Measurements from ENCODE around the gene CELSR3.

The CELSR3 gene, protein sequence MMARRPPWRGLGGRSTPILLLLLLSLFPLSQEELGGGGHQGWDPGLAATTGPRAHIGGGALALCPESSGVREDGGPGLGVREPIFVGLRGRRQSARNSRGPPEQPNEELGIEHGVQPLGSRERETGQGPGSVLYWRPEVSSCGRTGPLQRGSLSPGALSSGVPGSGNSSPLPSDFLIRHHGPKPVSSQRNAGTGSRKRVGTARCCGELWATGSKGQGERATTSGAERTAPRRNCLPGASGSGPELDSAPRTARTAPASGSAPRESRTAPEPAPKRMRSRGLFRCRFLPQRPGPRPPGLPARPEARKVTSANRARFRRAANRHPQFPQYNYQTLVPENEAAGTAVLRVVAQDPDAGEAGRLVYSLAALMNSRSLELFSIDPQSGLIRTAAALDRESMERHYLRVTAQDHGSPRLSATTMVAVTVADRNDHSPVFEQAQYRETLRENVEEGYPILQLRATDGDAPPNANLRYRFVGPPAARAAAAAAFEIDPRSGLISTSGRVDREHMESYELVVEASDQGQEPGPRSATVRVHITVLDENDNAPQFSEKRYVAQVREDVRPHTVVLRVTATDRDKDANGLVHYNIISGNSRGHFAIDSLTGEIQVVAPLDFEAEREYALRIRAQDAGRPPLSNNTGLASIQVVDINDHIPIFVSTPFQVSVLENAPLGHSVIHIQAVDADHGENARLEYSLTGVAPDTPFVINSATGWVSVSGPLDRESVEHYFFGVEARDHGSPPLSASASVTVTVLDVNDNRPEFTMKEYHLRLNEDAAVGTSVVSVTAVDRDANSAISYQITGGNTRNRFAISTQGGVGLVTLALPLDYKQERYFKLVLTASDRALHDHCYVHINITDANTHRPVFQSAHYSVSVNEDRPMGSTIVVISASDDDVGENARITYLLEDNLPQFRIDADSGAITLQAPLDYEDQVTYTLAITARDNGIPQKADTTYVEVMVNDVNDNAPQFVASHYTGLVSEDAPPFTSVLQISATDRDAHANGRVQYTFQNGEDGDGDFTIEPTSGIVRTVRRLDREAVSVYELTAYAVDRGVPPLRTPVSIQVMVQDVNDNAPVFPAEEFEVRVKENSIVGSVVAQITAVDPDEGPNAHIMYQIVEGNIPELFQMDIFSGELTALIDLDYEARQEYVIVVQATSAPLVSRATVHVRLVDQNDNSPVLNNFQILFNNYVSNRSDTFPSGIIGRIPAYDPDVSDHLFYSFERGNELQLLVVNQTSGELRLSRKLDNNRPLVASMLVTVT (N-terminal part only)

DNA sequence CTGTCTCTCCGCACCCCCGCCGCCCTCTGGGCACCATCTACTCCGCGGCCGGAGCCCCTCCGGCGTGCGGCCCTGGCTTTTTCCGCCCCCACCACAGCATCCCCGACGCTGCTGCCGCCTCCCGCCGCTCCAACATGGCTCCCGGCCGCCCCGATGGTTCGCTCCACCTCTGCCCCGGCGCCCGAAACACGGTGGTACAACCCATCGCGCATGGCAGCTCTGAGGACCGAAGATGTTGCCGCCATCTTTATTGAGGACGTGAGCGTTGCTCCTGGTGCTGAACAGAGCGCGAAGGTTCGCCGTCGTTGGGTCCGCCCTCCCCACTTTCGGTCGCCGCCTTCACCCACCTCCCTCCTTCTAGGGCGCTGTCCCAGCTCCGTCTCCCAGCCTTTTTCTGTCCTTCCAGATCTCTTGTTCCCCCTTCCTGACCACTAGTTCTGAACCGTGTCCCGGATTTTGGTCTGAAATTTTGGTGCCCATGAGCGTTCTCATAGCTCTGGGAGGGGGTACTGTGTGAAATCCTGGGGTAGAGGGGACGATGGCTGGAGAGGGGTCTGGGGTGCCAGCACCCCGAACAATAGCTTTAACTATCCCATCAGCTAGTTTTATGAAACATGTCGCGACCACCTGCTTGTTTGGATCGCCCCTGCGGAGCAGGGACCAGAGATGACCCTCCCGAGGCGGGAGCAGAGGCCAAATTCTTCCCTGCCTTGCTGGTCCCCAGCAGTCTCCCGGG is at the start of gene CELSR3:
TSS of gene CELSR3 (minus strand) at position 134 of the 736 bp plus-strand sequence. CDS start 252 bp downstream, outside the sequence.
- peak; percentile 62 for DNase-seq (ENCODE audit: low spot score)

DNA sequence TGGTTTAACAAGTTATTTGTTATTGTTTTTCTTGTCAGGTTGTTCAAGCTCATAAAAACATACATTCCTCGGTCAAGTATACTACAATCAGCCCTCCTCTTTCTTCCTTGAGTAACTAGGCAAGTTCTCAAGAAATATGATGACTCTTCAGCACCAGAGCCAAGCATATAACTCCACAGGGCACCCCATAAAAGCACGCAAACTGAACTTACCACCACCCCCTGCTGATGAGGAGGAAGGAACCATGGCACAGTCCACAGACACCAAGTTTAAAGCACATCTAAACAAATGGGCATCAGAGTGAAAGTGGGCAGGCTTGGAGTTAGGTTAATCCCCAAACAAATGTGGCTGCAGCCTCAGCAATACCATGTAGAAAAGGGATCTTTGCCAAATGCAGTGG is 49.0 kb upstream of the CELSR3 start:
- no peak for DNase-seq (ENCODE audit: low spot score)

DNA sequence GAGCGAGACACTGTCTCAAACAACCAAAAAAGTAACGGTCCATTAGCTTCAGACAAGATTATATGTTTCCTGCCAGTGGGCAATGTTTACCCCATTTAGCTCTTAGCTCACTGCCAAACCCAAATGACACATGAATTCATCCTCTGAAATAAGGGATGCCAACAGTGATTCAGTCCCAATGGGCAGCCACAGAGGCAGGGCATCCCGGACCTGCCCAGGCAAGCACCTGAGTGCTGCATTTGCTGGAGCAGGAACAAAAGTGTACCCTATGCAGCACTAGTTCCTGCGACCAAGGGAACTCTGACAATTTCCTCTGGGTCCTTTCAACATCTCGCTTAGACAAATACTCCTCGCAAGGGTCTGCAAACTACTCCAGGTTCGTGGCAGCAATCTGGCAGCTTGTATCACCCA is 46.4 kb upstream of the CELSR3 start:
- no peak for DNase-seq (ENCODE audit: low spot score)

DNA sequence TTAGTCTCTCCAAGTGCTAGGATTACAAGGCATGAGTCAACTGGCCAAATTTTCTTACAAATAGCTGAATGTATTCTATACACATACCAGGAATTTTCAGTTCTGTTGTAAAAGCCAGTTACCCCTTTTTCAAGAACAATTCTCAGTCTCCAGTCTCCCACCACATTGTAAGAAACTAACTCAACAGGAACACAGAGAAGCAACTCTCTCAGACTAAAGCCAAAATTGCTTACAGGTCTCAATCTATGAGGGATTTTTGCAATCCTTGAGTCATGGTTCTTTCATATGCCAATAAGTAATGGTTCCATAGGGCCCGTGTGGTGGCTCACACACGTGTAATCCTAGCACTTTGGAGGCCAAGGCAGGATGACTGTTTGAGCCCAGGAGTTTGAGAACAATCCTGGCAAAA is 45.8 kb upstream of the CELSR3 start:
- no peak for DNase-seq (ENCODE audit: low spot score)

DNA sequence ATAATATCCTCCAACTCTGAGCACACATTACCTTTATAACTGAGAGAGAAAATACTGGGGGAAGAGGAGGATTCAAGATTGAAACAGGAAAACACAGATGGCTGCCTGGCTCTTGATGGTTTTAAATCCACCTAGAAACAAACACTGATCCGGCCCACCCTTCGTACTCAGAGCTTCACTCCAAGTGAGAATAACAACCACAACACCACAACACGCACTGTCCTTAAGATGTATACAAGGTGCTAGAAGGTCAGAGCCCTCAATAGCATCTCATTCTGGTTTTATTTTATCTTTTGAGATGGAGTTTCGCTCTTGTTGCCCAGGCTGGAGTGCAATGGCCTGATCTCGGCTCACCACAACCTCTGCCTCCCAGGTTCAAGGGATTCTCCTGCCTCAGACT is 44.5 kb upstream of the CELSR3 start:
- DNase-seq (ENCODE audit: low spot score), result no peak

DNA sequence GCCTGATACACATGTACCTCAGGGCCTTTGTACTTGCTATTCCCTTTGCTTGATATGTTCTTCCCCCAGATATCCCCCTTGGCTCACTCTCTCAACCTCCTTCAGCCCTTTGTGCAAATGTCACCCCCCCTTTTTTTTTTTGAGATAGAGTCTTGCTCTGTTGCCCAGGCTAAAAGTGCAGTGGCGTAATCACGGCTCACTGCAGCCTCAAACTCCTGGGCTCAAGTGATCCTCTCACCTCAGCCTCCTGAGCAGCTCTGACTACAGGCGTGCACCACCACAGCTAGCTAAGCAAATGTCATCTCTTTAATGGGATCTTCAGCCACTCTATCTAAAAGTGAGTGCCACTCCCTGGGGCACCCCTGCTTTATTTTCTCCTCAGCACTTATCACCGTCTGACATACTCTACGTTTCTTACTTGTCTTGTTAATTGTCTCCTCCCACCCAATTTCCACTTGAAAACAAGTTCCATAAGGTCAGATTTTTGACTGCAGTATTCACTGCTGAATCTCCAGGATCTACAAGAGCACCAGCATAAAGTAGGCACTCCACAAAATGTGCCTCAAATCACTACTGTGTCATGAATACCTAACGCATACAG is 39.7 kb upstream of the CELSR3 start:
- no peak for DNase-seq (ENCODE audit: low spot score)

DNA sequence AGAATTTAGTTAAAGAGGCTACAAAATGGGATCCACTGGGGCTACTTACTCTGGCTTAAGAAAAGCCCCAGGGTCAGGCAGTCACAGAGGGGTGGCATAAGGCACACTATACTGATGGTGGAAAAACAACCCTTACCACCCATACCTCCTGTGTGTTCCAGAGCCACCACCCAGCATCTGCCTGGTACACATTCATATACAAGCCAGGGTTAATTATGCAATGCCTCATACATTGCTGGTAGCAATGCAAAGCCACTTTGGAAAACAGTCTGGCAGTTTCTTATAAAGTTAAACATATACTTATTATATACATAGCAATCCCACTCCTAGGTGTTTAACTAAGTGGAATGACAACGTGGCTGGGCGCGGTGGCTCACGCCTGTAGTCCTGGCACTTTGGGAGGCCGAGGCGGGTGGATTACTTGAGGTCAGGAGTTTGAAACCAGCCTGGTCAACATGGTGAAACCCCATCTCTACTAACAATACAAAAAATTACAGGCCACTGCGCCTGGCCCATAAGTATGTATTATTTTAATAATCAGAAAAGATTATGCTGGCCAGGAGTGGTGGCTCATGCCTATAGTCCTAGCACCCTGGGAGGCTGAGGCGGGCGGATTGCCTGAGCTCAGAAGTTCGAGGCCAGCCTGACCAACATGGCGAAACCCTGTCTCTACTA is 38.2 kb upstream of the CELSR3 start:
- no peak for DNase-seq (ENCODE audit: low spot score)

DNA sequence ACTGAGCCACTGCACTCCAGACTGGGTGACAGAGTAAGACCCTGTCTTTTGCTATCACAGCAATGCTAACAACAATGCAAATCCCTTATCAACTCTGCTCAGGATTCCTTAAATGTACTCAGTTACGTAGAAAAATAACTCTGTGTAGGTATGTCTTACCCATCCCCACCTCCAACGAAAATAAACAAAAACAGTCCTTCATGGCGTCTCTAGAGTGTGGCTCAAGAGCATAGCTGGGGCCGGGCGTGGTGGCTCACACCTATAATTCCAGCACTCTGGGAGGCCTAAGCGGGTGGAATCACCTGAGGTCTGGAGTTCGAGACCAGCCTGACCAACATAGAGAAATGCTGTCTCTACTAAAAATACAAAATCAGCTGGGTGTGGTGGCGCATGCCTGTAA is 36.2 kb upstream of the CELSR3 start:
- no peak for DNase-seq (ENCODE audit: low spot score)

DNA sequence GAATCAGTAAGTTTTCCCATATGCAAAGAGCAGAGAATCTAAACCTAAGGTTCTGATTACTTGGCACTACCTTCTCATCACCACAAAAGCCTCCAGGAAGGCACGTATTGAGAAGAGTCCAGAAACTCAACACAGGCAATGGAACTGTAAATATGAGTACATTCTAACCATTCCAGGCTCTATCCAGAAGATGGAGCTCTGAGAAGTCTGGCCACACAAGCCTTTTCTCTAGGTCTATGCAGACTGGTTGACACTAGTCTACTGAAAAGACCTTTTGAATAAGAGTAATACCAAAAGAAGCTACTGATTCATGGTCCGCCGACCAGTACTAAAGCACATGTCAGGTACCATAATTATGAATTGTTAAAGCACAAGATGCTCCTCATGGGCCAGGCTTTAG is 35.3 kb upstream of the CELSR3 start:
- DNase-seq (ENCODE audit: low spot score), result no peak

DNA sequence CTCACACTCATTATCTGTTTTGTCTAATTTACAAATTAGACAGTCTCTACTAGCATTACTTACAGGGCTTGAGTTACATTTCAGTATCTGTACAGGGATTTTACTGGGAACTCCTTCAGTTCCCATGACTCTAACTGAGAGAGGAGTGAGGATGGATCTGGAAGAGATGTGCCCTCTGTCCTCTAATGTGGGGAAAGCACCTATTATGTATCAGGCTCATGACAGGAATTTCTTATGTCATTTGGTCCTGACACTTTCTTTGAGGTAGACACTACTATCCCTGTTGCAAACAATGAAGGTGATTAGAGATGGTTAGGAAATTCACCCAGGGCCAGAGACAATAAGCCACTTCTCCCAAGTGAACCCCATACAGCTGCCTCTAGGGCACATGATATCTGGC is 33.9 kb upstream of the CELSR3 start:
- DNase-seq (ENCODE audit: low spot score), result no peak

DNA sequence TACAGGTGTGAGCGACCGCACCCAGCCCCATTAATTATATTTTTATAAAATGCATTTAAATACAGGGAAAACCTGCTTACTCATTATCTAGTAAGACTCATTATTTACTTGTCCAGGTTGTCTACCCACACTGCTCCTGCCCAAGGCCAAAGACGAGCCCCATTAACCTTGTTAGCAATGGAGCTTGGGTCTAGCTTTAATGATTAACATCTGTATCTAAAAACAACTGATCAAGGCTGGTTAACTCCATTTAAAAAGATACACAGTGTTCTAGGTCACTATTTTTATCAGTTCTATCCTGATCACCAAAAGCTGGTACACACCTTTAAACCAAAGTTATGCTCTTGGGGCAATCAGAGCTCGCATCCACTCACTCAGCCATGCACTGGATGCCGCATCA is 33.5 kb upstream of the CELSR3 start:
- no peak for DNase-seq (ENCODE audit: low spot score)

DNA sequence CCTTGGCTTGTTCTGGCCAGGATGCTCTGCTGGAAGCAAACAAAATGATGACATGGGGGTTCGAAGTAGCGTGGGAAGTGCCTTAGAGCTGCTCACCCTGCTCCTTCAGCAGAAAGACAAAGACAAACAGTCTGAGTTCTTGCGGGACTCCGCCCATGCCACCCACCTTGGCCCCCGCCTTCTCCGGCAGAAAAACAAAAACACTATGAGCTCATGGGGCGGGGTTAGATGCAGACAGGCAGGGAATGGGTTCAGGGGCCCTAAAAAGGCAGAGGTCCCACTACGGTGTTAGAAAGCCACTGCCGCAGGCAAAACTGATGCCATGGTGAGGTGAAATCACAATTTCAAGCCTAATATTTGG is 32.7 kb upstream of the CELSR3 start:
- DNase-seq (ENCODE audit: low spot score), result no peak

DNA sequence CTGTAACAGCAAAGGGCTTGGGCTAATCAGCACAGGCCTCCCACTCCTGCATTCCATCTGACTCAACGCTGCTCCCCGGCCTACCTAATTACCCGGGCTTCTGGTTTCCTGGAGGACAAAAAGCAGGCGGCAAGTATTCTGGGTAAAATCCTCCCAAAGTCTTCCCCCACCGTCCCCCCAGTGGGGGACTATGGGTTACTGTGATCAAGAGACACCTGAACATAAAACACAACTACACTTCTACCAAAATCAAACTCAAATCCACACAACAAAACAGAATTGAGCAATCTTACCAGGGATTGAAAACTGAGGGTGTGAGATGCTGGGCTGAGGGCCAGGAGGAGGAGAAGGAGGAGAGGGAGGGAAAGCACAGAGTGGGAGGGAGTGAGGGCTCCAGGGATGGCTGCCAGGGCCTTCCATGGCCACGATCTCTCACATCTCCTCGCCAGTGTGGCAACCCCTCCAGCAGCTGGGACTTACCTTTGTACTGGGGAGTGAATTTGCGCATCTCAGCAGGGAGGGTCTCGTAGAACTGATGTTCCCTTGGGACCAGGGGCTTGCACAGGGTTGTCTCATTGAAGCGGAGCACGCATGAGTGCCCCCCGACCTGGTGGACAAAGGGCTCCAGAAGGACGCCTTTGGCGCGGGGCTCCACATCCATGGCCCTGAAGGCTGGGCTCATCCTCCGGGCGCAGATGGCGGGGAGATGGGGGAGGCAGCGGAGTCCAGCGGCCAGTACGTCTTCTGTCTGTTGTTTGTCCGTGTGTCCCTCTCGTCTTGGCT is 32.1 kb upstream of the CELSR3 start:
- no peak for DNase-seq (ENCODE audit: low spot score)

DNA sequence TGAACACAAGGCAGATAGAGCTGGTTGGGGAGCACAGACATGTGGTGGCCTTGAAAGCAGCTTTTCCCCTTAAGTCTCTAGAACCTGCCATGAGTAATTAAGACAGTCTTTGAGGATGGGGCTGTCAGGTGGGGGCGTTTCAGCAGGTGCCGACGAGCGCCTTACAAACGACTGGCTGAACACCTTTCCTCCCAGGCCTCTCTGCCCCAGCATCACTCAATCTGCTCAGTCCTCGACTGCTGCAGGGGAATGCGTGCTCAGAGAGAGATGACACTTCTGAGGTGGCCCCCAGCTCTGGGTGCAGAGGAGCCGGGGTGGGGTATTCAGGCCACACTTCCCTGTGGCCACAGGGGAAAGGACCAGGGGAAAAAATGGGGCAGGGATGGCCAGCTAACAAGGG is 31.1 kb upstream of the CELSR3 start:
- no peak for DNase-seq (ENCODE audit: low spot score)

DNA sequence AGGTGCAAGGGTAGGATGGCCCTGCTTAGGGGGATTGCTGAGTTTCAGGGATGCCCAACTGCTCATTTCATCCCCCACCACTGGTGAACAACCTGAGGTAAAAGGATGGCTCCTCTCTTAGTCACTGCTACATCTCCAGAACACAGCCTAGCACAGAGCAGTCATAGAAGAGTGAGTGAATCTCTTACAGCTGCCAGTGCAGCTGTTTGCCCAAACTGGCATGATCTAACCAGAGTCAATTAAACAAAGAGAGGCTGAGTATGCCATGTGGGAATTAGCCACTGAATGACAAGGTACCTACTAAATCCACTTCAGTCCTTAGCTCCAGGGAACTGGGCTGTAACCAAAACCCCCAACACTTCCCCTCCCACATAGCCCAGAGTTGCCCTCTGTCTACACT is 29.9 kb upstream of the CELSR3 start:
- DNase-seq (ENCODE audit: low spot score), result no peak

DNA sequence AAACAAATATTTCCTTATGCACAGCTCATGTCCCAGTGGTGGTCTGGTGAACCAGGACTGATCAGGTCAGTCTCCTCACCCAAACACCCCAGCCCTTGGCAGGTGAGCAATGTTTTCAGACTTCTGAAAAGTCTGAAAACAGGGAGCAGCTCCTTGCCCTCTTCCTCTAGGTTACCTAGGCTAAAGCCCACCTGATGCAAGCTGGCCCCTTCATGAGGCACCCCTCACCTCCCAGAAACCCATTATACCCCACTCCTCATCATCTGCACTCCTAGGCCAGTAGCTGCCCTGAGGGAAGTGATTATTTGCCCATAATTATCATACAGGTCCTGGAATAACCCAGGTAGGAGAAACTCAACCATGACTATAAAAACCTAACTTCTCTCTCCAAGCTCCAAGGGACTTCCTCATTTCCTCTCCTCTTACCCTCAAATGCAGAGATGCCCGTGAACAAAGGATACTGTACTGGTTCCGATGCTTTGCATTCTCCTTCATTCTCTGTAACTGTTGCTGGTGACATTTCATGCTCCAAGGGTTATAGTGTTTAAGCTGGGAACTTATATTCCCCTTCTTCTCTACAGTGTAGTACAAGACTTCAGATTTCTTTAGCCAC is 28.3 kb upstream of the CELSR3 start:
- no peak for DNase-seq (ENCODE audit: low spot score)

DNA sequence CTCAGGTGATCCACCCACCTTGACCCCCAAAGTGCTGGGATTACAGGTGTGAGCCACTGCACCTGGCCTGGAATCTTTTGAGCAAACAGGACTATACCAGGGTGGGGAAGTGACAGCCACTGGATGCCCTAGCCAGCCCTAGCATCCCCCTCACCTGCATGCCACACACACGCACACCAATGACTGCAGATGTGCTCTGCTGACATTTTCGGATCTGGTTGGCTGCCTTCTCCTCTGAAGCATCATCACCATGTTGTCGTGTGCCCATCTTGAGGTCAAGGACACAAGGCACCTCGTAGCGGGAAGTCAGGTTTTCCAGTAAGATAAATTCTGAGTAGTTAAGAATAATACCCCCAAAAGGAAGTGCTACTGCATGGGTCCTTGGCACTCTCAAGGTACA is 26.7 kb upstream of the CELSR3 start:
- no peak for DNase-seq (ENCODE audit: low spot score)

DNA sequence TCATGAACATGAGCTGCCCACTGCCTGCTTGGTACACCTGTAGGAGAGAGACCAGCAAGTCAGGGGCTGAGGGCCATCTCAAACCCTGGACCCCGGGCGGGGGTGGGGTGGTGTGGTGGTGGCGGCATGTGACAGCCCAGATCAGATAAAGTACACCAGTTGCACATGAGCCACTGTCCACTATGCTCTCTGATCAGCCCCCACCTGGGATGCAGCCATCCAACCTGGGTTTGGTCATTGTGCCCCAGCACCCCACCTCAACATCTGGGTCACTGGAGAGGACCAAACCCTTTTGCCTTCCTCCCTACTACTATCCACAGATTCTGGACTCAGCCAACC is 26.0 kb upstream of the CELSR3 start:
- no peak for DNase-seq (ENCODE audit: low spot score)

DNA sequence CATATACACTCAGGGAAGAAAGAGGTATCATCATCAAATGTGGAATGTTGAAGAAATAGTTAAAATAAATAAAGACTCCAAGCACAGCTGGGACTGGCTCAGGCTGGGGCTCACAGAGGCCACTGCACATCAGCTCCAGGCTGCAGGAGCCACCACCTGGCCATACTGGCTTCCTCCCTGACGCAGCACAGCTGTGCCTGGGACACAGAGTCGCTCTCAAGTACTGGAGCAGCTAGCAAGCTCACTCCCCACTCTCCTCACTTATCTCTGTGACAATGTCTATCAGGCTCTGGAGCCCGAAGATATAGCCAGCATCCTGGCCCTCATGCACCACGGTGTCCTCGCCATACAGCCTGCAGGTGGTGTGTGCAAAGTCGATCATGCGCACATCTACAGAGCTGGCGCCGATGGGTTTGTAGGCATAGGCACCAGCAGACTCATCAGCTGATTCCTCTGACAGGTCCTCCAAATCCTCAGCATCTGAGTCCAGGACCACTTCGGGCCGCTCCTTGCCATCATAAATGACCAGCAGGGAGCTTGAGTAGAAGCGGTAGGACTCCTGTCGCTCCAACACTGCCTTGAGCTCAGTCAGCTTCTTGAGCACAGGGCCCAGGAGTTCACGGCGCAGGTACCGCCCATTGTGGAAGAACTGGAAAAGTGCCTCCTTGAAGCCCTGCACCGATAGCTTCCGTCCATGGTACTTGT is 25.5 kb upstream of the CELSR3 start:
- DNase-seq (ENCODE audit: low spot score), result no peak

Data from CD4-positive, alpha-beta T cell treated with Interleukin-2 at 100 ng/mL for 4 hours (primary cell).